Cardiac muscle cell (in vitro differentiated cells and primary cell): ENCODE measurements around the gene DPT. TPM values are rescaled to one million over a fixed set of nuclear protein-coding genes. Genes with fewer than 3 reads are reported as not detected.
"Not testable (repeated sequence)": the region's sequence is repeated elsewhere in the genome, so short reads cannot be mapped to it uniquely, and the experiment has no call there.

Experiments
- DNase-seq, 2 donors: peaks; one replicate each; pipeline versions ENCODE4 v3.0.0 to v3.0.0-alpha.2; 2010 to 2017; ENCODE audit warnings: low read depth in 1 of 2, low spot score in 1 of 2
- H3K27ac ChIP-seq: fragments of 200-600 bp; sonication (generic); 2 replicates; pipeline ENCODE4 v1.5.1; 2016
- H3K27me3 ChIP-seq: fragments of 200-600 bp; sonication (generic); 2 replicates; pipeline ENCODE4 v1.6.0; 2016; ENCODE audit warnings: control low read depth
- H3K36me3 ChIP-seq: fragments of 200-600 bp; sonication (generic); 2 replicates; pipeline ENCODE4 v1.5.1; 2016; ENCODE audit warnings: control low read depth
- H3K4me1 ChIP-seq: fragments of 200-600 bp; sonication (generic); 2 replicates; pipeline ENCODE4 v1.8.1; 2017; ENCODE audit warnings: low read depth, mild to moderate bottlenecking, mixed run types
- H3K4me3 ChIP-seq: fragments of 200-600 bp; sonication (generic); 2 replicates; pipeline ENCODE4 v1.5.1; 2016; ENCODE audit warnings: mild to moderate bottlenecking
- H3K9me3 ChIP-seq: fragments of 200-600 bp; sonication (generic); 2 replicates; pipeline ENCODE4 v1.5.1; 2017; ENCODE audit warnings: low read depth, mild to moderate bottlenecking, control low read depth
- polyA plus RNA-seq: library from polyadenylated mRNA; unstranded; fragments of >200 nt; fragmentation: Nextera tagmentation; extraction: Ambion mirVana; gene quantifications from 2 replicates; pipeline ENCODE4 v1.2.1, GENCODE V29; 2016
- total RNA-seq: library from RNA; depleted of rRNA; stranded (reverse); fragments of >200 nt; gene quantifications from 2 replicates; pipeline ENCODE4 v1.2.3, GENCODE V29; 2016
- TF ChIP-seq, protein P1 (sequence below): IDR thresholded peaks from 2 replicates; pipeline ENCODE4 v1.5.1; 2012; ENCODE audit warnings: low read depth, mild to moderate bottlenecking, low read length

DPT gene
- not detected in 2 replicates for total RNA-seq
- not detected in 2 replicates for polyA plus RNA-seq

- Histone ChIP-seq H3K4me1 (peaks cover 4% of the 10 kb centered on the region), H3K36me3 (no peaks in the 10 kb centered on the region), H3K4me3 (no peak within 1 kb of the TSS), H3K27ac (no peak within 1 kb of the TSS), H3K9me3 (no peaks in the 10 kb centered on the region), H3K27me3 (no peaks in the 10 kb centered on the region)
- TF ChIP-seq, protein P1, sequence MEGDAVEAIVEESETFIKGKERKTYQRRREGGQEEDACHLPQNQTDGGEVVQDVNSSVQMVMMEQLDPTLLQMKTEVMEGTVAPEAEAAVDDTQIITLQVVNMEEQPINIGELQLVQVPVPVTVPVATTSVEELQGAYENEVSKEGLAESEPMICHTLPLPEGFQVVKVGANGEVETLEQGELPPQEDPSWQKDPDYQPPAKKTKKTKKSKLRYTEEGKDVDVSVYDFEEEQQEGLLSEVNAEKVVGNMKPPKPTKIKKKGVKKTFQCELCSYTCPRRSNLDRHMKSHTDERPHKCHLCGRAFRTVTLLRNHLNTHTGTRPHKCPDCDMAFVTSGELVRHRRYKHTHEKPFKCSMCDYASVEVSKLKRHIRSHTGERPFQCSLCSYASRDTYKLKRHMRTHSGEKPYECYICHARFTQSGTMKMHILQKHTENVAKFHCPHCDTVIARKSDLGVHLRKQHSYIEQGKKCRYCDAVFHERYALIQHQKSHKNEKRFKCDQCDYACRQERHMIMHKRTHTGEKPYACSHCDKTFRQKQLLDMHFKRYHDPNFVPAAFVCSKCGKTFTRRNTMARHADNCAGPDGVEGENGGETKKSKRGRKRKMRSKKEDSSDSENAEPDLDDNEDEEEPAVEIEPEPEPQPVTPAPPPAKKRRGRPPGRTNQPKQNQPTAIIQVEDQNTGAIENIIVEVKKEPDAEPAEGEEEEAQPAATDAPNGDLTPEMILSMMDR = no peak
- peak in 1 of 2 donors; percentile 74 for DNase-seq
These were observed at the start of gene DPT for GRCh38 chr1:168728473-168729404. Gene DPT, minus strand, starts transcription at chr1:168729206. Its CDS starts 32 bp downstream, at chr1:168729174.

DNA sequence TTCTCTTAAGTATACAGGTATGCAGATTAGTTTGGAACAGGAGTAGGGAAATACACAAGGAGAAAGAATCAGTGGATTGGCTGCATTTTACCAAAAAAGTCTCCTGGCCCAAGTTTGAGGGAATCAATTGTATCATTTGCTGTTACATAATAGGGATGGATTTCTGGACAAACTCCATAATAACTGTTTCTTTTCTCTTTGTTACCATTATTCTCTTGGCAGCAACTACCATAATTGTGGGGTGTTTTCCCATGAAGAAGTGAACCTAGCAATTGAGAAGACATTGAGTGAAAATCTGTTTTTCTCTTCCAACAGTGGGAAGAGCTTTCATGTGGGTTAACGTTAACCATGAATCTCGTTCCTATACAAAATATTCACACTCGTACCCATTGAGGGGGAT, 46.4 kb upstream of the DPT start:
- Histone ChIP-seq H3K27ac (no peak overlapping the region), H3K36me3 (no peaks in the 10 kb centered on the region), H3K4me1 (no peaks in the 10 kb centered on the region), H3K4me3 (no peak overlapping the region), H3K27me3 (no peaks in the 10 kb centered on the region), H3K9me3 (no peaks in the 10 kb centered on the region)
- TF ChIP-seq, protein P1 = no peak
- no peak for DNase-seq

DNA sequence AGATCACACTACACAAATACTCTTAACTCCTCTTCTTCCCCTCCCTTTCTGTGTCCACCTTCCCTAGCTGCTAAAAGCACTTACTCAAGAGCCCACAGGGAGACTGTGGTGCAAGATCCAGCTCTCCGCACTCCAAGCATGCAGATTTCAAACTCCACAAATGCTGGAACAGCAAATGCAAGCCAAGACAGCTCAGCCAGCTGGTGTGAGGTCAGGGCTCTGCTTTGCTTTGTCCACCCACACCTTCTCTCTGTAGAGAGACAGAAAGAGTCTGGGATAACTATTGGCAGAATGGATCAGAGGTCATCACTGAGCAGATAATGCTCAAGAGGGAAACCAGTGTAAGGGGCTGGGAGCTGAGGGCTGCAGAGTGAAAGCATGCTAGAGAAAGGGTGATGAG, 45.2 kb upstream of the DPT start:
- no peak overlapping the region for H3K4me3 ChIP-seq
- TF ChIP-seq, protein P1 = no peak
- H3K9me3 ChIP-seq = no peaks in the 10 kb centered on the region
- H3K27ac ChIP-seq = no peak overlapping the region
- H3K36me3 ChIP-seq = no peaks in the 10 kb centered on the region
- peak; percentile 20 to 77 for DNase-seq
- H3K27me3 ChIP-seq = no peaks in the 10 kb centered on the region
- no peaks in the 10 kb centered on the region for H3K4me1 ChIP-seq

GRCh38 chr1:168772428-168773060, 43.5 kb upstream of the DPT start:
- TF ChIP-seq, protein P1 = no peak
- H3K27me3 ChIP-seq = no peaks in the 10 kb centered on the region
- DNase-seq = no peak
- no peaks in the 10 kb centered on the region for H3K9me3 ChIP-seq
- H3K4me3 ChIP-seq = no peak overlapping the region
- H3K4me1 ChIP-seq = no peaks in the 10 kb centered on the region
- H3K36me3 ChIP-seq = no peaks in the 10 kb centered on the region
- no peak overlapping the region for H3K27ac ChIP-seq

- Histone ChIP-seq H3K27ac (no peak overlapping the region), H3K27me3 (no peaks in the 10 kb centered on the region), H3K9me3 (no peaks in the 10 kb centered on the region), H3K4me3 (no peak overlapping the region), H3K4me1 (peaks cover 3% of the 10 kb centered on the region), H3K36me3 (no peaks in the 10 kb centered on the region)
- TF ChIP-seq, protein P1 = no peak
- no peak for DNase-seq
These were observed 42.2 kb upstream of the DPT start for GRCh38 chr1:168771104-168771630.

DNA sequence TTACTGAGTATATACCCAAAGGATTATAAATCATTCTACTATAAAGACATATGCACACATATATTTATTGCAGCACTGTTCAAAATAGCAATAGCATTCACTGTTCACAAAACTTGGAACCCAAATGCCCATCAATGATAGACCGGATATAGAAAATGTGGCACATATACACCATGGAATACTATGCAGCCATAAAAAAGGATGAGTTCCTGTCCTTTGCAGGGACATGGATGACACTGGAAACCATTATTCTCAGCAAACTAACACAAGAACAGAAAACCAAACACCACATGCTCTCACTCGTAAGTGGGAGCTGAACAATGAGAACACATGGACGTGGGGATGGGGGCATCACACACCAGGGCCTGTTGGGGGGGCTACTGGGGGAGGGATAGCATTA, 40.9 kb upstream of the DPT start:
- not testable (repeated sequence) for H3K27me3 ChIP-seq, H3K27ac ChIP-seq, DNase-seq, H3K36me3 ChIP-seq, H3K4me3 ChIP-seq, H3K4me1 ChIP-seq, H3K9me3 ChIP-seq
